Stimulated activated CD4-positive, alpha-beta T cell treated with anti-CD3 and anti-CD28 coated beads, Interleukin-1b, Interleukin-23, amount 100 ng/mL, for 1 hour (primary cell): ENCODE data around the gene HSD3B7.
A peak's percentile ranks its signal among the peaks of the same experiment; 100 is the strongest.
"Not testable (repeated sequence)": the region's sequence is repeated elsewhere in the genome, so short reads cannot be mapped to it uniquely, and the experiment has no call there.

Source experiments
- DNase-seq, 2 donors: peaks; one replicate each; pipeline ENCODE4 v3.0.0-alpha.2; 2020; ENCODE audit warnings: low read depth in 2 of 2

The HSD3B7 gene

GRCh38 chr16:30984669-30985400 is at the start of gene HSD3B7:
Gene HSD3B7 (plus strand): TSS chr16:30985207. CDS start chr16:30985659, 452 bp downstream.
- peak; percentile 60 to 76 for DNase-seq

GRCh38 chr16:30937692-30938091 is 47.3 kb upstream of the HSD3B7 start:
- no peak for DNase-seq

- not testable (repeated sequence) for DNase-seq
Observed at GRCh38 chr16:30939571-30939970, 45.4 kb upstream of the HSD3B7 start.

- DNase-seq, result no peak
Observed at GRCh38 chr16:30941600-30942425, 43.2 kb upstream of the HSD3B7 start.

- DNase-seq, result no peak
Observed at GRCh38 chr16:30942426-30942806, 42.6 kb upstream of the HSD3B7 start.

- DNase-seq, result no peak
Observed at GRCh38 chr16:30944352-30944751, 40.7 kb upstream of the HSD3B7 start.

- DNase-seq, result no peak
Observed at GRCh38 chr16:30946671-30947540, 38.1 kb upstream of the HSD3B7 start.

- DNase-seq, result no peak
Observed at GRCh38 chr16:30947541-30947858, 37.5 kb upstream of the HSD3B7 start.

- DNase-seq, result no peak
Observed at GRCh38 chr16:30947859-30948666, 36.9 kb upstream of the HSD3B7 start.

- DNase-seq, result no peak
Observed at GRCh38 chr16:30948667-30949649, 36.0 kb upstream of the HSD3B7 start, which contains the start of gene ORAI3. Gene ORAI3 (plus strand): TSS chr16:30949068. CDS start chr16:30949290, 222 bp downstream.

GRCh38 chr16:30949650-30950515 is 35.1 kb upstream of the HSD3B7 start:
- no peak for DNase-seq

- DNase-seq, result no peak
Observed at GRCh38 chr16:30950516-30951065, 34.4 kb upstream of the HSD3B7 start.

- no peak for DNase-seq
Observed at GRCh38 chr16:30951193-30951592, 33.8 kb upstream of the HSD3B7 start.

GRCh38 chr16:30951750-30952149 is 33.3 kb upstream of the HSD3B7 start:
- no peak for DNase-seq

GRCh38 chr16:30953111-30953510 is 31.9 kb upstream of the HSD3B7 start:
- DNase-seq, result no peak

- peak; percentile 26 to 34 for DNase-seq
Observed at GRCh38 chr16:30953511-30954124, 31.4 kb upstream of the HSD3B7 start.

GRCh38 chr16:30954993-30955392 is 30.0 kb upstream of the HSD3B7 start:
- DNase-seq, result no peak
